H9 (cell line): ENCODE results near the gene OR2H2. TPM values are rescaled to one million over a fixed set of nuclear protein-coding genes. Genes with fewer than 3 reads are reported as not detected.

ENCODE experiments used
- DNase-seq: peaks from one replicate; pipeline ENCODE4 v3.0.0-alpha.2; 2017
- H2AFZ ChIP-seq: one replicate; pipeline ENCODE4 v1.6.1; 2013; ENCODE audit warnings: mild to moderate bottlenecking, low read length, control low read depth, moderate library complexity
- H2AK5ac ChIP-seq: 2 replicates; pipeline ENCODE4 v1.6.1; 2013; ENCODE audit warnings: low read length, control low read depth, mixed read lengths; ENCODE audit not compliant: insufficient read length
- H2BK120ac ChIP-seq: one replicate; pipeline ENCODE4 v1.6.1; 2013; ENCODE audit warnings: low read depth, mild to moderate bottlenecking, low read length, control low read depth, inconsistent platforms; ENCODE audit not compliant: poor library complexity, severe bottlenecking
- H2BK12ac ChIP-seq: 2 replicates; pipeline ENCODE4 v1.6.1; 2013; ENCODE audit warnings: low read length, control low read depth, mixed read lengths, low read depth; ENCODE audit not compliant: insufficient read length
- H2BK15ac ChIP-seq: 2 replicates; pipeline ENCODE4 v1.6.1; 2013; ENCODE audit warnings: low read depth, low read length, control low read depth
- H2BK20ac ChIP-seq: one replicate; pipeline ENCODE4 v1.6.1; 2013; ENCODE audit warnings: low read depth, mild to moderate bottlenecking, low read length, control low read depth, inconsistent platforms; ENCODE audit not compliant: poor library complexity, severe bottlenecking
- H2BK5ac ChIP-seq: 2 replicates; pipeline ENCODE4 v1.6.1; 2013; ENCODE audit warnings: low read length, control low read depth, mixed read lengths; ENCODE audit not compliant: insufficient read length
- H3K14ac ChIP-seq: 2 replicates; pipeline ENCODE4 v1.6.1; 2013; ENCODE audit warnings: low read length, control low read depth; ENCODE audit not compliant: insufficient read depth
- H3K18ac ChIP-seq: 2 replicates; pipeline ENCODE4 v1.6.1; 2013; ENCODE audit warnings: low read depth, mild to moderate bottlenecking, mixed read lengths, low read length, control low read depth; ENCODE audit not compliant: insufficient read length
- H3K23ac ChIP-seq: 2 replicates; pipeline ENCODE4 v1.6.1; 2013; ENCODE audit warnings: low read length, control low read depth, mixed read lengths, low read depth; ENCODE audit not compliant: insufficient read length
- H3K23me2 ChIP-seq: 2 replicates; pipeline ENCODE4 v1.6.1; 2013; ENCODE audit warnings: low read depth, mild to moderate bottlenecking, mixed read lengths, low read length, control low read depth; ENCODE audit not compliant: insufficient read length, poor library complexity, severe bottlenecking
- H3K27ac ChIP-seq: 2 replicates; pipeline ENCODE4 v1.5.1; 2013; ENCODE audit warnings: low read length, control low read depth, mixed read lengths, low read depth; ENCODE audit not compliant: insufficient read length
- H3K27me3 ChIP-seq: 2 replicates; pipeline ENCODE4 v1.6.1; 2013; ENCODE audit warnings: low read length, control low read depth, inconsistent platforms; ENCODE audit not compliant: insufficient read depth
- H3K4ac ChIP-seq: 2 replicates; pipeline ENCODE4 v1.6.1; 2013; ENCODE audit warnings: low read depth, mild to moderate bottlenecking, control low read depth, inconsistent platforms, low read length, moderate library complexity
- H3K4me1 ChIP-seq: 2 replicates; pipeline ENCODE4 v1.6.1; 2013; ENCODE audit warnings: low read length, control low read depth, inconsistent platforms; ENCODE audit not compliant: insufficient read depth
- H3K4me2 ChIP-seq: 2 replicates; pipeline ENCODE4 v1.6.1; 2013; ENCODE audit warnings: low read length, control low read depth, mixed read lengths; ENCODE audit not compliant: insufficient read length, insufficient read depth
- H3K56ac ChIP-seq: 2 replicates; pipeline ENCODE4 v1.6.1; 2013; ENCODE audit warnings: low read depth, mild to moderate bottlenecking, mixed read lengths, low read length, control low read depth; ENCODE audit not compliant: insufficient read length
- H3K79me1 ChIP-seq: 2 replicates; pipeline ENCODE4 v1.6.1; 2013; ENCODE audit warnings: low read depth, mild to moderate bottlenecking, moderate library complexity, low read length, control low read depth, inconsistent platforms; ENCODE audit not compliant: insufficient read depth, poor library complexity, severe bottlenecking
- H3K79me2 ChIP-seq: 2 replicates; pipeline ENCODE4 v1.6.1; 2013; ENCODE audit warnings: low read length, control low read depth, inconsistent platforms; ENCODE audit not compliant: insufficient read depth
- H3K9ac ChIP-seq: 2 replicates; pipeline ENCODE4 v1.6.1; 2013; ENCODE audit warnings: low read length, control low read depth, mixed read lengths; ENCODE audit not compliant: insufficient read length; ENCODE audit errors: extremely low read depth
- H3K9me3 ChIP-seq: one replicate; pipeline ENCODE4 v1.6.1; 2013; ENCODE audit warnings: low read depth, low read length, inconsistent platforms; ENCODE audit not compliant: control insufficient read depth
- H3T11ph ChIP-seq: one replicate; pipeline ENCODE4 v1.6.1; 2013; ENCODE audit warnings: mild to moderate bottlenecking, low read length, control low read depth, inconsistent platforms
- H4K20me1 ChIP-seq: one replicate; pipeline ENCODE4 v1.6.1; 2013; ENCODE audit not compliant: control insufficient read depth, insufficient read length, insufficient read depth
- H4K5ac ChIP-seq: 2 replicates; pipeline ENCODE4 v1.6.1; 2013; ENCODE audit warnings: low read depth, mild to moderate bottlenecking, mixed read lengths, low read length, control low read depth; ENCODE audit not compliant: insufficient read length
- H4K8ac ChIP-seq: replicated peaks from 2 replicates; pipeline ENCODE4 v1.6.1; 2013; ENCODE audit warnings: low read length, control low read depth, mixed read lengths, low read depth; ENCODE audit not compliant: insufficient read length
- H4K91ac ChIP-seq: 2 replicates; pipeline ENCODE4 v1.6.1; 2013; ENCODE audit warnings: low read depth, mild to moderate bottlenecking, moderate library complexity, mixed read lengths, low read length, control low read depth; ENCODE audit not compliant: insufficient read length
- H3K27ac Mint-ChIP-seq, 3 experiments: 2 replicates in 2 of 3; 3 replicates in 1 of 3; pipeline ENCODE4 v1.8.0; 2020 to 2021; ENCODE audit warnings: mixed read lengths in 3 of 3, mild to moderate bottlenecking in 1 of 3, moderate library complexity in 1 of 3
- H3K27me3 Mint-ChIP-seq: 2 replicates; pipeline ENCODE4 v1.8.0; 2021; ENCODE audit warnings: low read depth, mild to moderate bottlenecking, moderate library complexity, mixed read lengths
- H3K36me3 Mint-ChIP-seq, 3 experiments: 2 replicates in 2 of 3; 3 replicates in 1 of 3; pipeline ENCODE4 v1.8.0; 2020 to 2021; ENCODE audit warnings: low read depth in 3 of 3, mixed read lengths in 3 of 3; ENCODE audit not compliant: insufficient read depth in 1 of 3
- H3K4me1 Mint-ChIP-seq, 2 experiments: 2 replicates each; pipeline ENCODE4 v1.8.0; 2020; ENCODE audit warnings: mixed read lengths in 2 of 2
- H3K4me3 Mint-ChIP-seq, 2 experiments: 2 replicates in 1 of 2; 3 replicates in 1 of 2; pipeline ENCODE4 v1.8.0; 2020 to 2021; ENCODE audit warnings: mild to moderate bottlenecking in 2 of 2, mixed read lengths in 2 of 2, moderate library complexity in 1 of 2
- H3K9me3 Mint-ChIP-seq, 2 experiments: 2 replicates in 1 of 2; 3 replicates in 1 of 2; pipeline ENCODE4 v1.8.0; 2020; ENCODE audit warnings: mild to moderate bottlenecking in 2 of 2, mixed read lengths in 2 of 2, moderate library complexity in 1 of 2
- WGBS: extraction: QIAGEN DNeasy Blood & Tissue Kit; methylation state at CpG from one replicate; pipeline ENCODE4 v1.1.7; 2013; ENCODE audit warnings: missing lambda C conversion rate, low lambda C conversion rate, mixed read lengths; ENCODE audit not compliant: insufficient read length; ENCODE audit errors: extremely low coverage; 5-methylcytosine and 5-hydroxymethylcytosine counted together
- total RNA-seq: library from RNA; stranded (reverse); gene quantifications from 2 replicates; pipeline ENCODE4 v1.2.1, GENCODE V29; 2021
- TF ChIP-seq, protein P1 (sequence below): fragments of 200-600 bp; sonication (generic); conservative IDR thresholded peaks from 3 replicates; pipeline ENCODE4 v1.8.0; 2021; ENCODE audit warnings: antibody characterized with exemption, mild to moderate bottlenecking

OR2H2 gene
- total RNA-seq, 1 experiment from 2014 or later: not detected

DNA sequence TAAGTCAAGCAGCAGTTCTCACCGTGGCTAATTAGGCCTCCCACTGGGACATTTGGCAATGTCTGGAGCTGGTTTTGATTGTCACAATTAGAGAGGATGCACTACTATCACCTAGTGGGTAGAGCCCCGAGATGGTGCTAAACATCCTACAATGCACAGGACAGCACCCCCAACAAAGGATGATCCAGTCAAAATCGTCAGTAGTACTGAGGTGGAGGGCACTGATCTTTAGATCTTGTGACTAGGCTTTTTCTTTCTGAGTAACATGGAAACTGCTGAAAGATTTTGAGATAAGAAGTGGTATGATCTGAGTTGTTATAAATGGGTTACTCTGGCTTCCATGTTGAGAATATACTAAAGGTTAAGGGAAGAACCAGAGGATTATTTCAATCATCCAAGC, 37.3 kb upstream of the OR2H2 start:
- no peak overlapping the region for H2BK20ac ChIP-seq
- H3K36me3 Mint-ChIP-seq: no peaks in the 10 kb centered on the region
- no peaks in the 10 kb centered on the region for H3K4me1 ChIP-seq
- no peaks in the 10 kb centered on the region for H3K79me1 ChIP-seq
- no peak overlapping the region for H3T11ph ChIP-seq
- no peaks in the 10 kb centered on the region; a peak in 1 of 5 replicates for H3K9me3 Mint-ChIP-seq
- no peaks in the 10 kb centered on the region for H3K27me3 ChIP-seq
- WGBS: no CpG with 5 or more reads among the region's 3 CpGs
- H3K18ac ChIP-seq: no peak overlapping the region
- H4K20me1 ChIP-seq: no peaks in the 10 kb centered on the region
- no peak overlapping the region for H3K4me2 ChIP-seq
- H3K14ac ChIP-seq: no peak overlapping the region
- H3K9ac ChIP-seq: no peak overlapping the region
- H4K91ac ChIP-seq: no peak overlapping the region
- peaks cover 54% of the 10 kb centered on the region for H3K27me3 Mint-ChIP-seq
- no peak for DNase-seq
- H2AK5ac ChIP-seq: no peak overlapping the region
- H3K4ac ChIP-seq: no peak overlapping the region
- no peak overlapping the region for H2BK12ac ChIP-seq
- H3K4me1 Mint-ChIP-seq: peaks cover 0 to under 1% of the 10 kb centered on the region in 2 experiments; a peak in 2 of 4 replicates
- H3K23ac ChIP-seq: no peak overlapping the region
- no peak overlapping the region for H2AFZ ChIP-seq
- H4K5ac ChIP-seq: no peak overlapping the region
- H3K56ac ChIP-seq: no peak overlapping the region
- H2BK5ac ChIP-seq: no peak overlapping the region
- H4K8ac ChIP-seq: no peak overlapping the region
- H3K79me2 ChIP-seq: no peaks in the 10 kb centered on the region
- H3K23me2 ChIP-seq: no peaks in the 10 kb centered on the region
- H2BK15ac ChIP-seq: no peak overlapping the region
- H3K4me3 Mint-ChIP-seq: no peak overlapping the region
- H2BK120ac ChIP-seq: no peak overlapping the region
- no peak overlapping the region for H3K27ac Mint-ChIP-seq
- H3K27ac ChIP-seq: no peak overlapping the region
- TF ChIP-seq, protein P1, sequence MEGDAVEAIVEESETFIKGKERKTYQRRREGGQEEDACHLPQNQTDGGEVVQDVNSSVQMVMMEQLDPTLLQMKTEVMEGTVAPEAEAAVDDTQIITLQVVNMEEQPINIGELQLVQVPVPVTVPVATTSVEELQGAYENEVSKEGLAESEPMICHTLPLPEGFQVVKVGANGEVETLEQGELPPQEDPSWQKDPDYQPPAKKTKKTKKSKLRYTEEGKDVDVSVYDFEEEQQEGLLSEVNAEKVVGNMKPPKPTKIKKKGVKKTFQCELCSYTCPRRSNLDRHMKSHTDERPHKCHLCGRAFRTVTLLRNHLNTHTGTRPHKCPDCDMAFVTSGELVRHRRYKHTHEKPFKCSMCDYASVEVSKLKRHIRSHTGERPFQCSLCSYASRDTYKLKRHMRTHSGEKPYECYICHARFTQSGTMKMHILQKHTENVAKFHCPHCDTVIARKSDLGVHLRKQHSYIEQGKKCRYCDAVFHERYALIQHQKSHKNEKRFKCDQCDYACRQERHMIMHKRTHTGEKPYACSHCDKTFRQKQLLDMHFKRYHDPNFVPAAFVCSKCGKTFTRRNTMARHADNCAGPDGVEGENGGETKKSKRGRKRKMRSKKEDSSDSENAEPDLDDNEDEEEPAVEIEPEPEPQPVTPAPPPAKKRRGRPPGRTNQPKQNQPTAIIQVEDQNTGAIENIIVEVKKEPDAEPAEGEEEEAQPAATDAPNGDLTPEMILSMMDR: no peak
- no peaks in the 10 kb centered on the region for H3K9me3 ChIP-seq
